Hepatocyte (in vitro differentiated cells): ENCODE measurements around the gene VASH1. TPM values are rescaled to one million over a fixed set of nuclear protein-coding genes. Genes with fewer than 3 reads are reported as not detected.

Experiments used
- DNase-seq: peaks from one replicate; pipeline ENCODE4 v3.0.0-alpha.2; 2016; ENCODE audit warnings: low spot score
- H2AFZ ChIP-seq: fragments of 200-600 bp; sonication (generic); 2 replicates; pipeline ENCODE4 v1.6.0; 2016; ENCODE audit warnings: antibody characterized with exemption, mild to moderate bottlenecking
- H3K27ac ChIP-seq: fragments of 200-600 bp; sonication (generic); 2 replicates; pipeline ENCODE4 v1.5.1; 2016; ENCODE audit warnings: mild to moderate bottlenecking
- H3K27me3 ChIP-seq: fragments of 200-600 bp; sonication (generic); 2 replicates; pipeline ENCODE4 v1.6.1; 2016
- H3K36me3 ChIP-seq: fragments of 200-600 bp; sonication (generic); replicated peaks from 2 replicates; pipeline ENCODE4 v1.5.1; 2016; ENCODE audit warnings: low read depth; ENCODE audit not compliant: insufficient read depth
- H3K4me1 ChIP-seq: fragments of 200-600 bp; sonication (generic); 2 replicates; pipeline ENCODE4 v1.5.1; 2016; ENCODE audit warnings: mild to moderate bottlenecking, moderate library complexity; ENCODE audit not compliant: insufficient read depth
- H3K4me2 ChIP-seq: fragments of 200-600 bp; sonication (generic); 2 replicates; pipeline ENCODE4 v1.6.0; 2016
- H3K4me3 ChIP-seq: fragments of 200-600 bp; sonication (generic); 2 replicates; pipeline ENCODE4 v1.5.1; 2016; ENCODE audit warnings: mild to moderate bottlenecking
- H3K79me2 ChIP-seq: fragments of 200-600 bp; sonication (generic); 2 replicates; pipeline ENCODE4 v1.6.0; 2017; ENCODE audit warnings: mild to moderate bottlenecking
- H3K9me2 ChIP-seq: fragments of 200-600 bp; sonication (generic); replicated peaks from 2 replicates; pipeline ENCODE4 v1.6.0; 2017; ENCODE audit warnings: mild to moderate bottlenecking; ENCODE audit not compliant: insufficient read depth
- H3K9me3 ChIP-seq: fragments of 200-600 bp; sonication (generic); 2 replicates; pipeline ENCODE4 v1.5.1; 2016; ENCODE audit warnings: low read depth, mild to moderate bottlenecking
- H4K20me1 ChIP-seq: fragments of 200-600 bp; sonication (generic); 2 replicates; pipeline ENCODE4 v1.6.0; 2016; ENCODE audit warnings: mild to moderate bottlenecking; ENCODE audit not compliant: insufficient read depth, poor library complexity, severe bottlenecking
- CTCF ChIP-seq: fragments of 200-600 bp; sonication (generic); IDR thresholded peaks from 2 replicates; pipeline ENCODE4 v1.5.1; 2016; ENCODE audit warnings: antibody characterized with exemption, mild to moderate bottlenecking; ENCODE audit not compliant: poor library complexity
- EZH2 ChIP-seq: fragments of 200-600 bp; sonication (generic); IDR thresholded peaks from 2 replicates; pipeline ENCODE4 v1.6.1; 2016; ENCODE audit warnings: antibody characterized with exemption, mild to moderate bottlenecking, borderline replicate concordance
- EZH2phosphoT487 ChIP-seq: fragments of 200-600 bp; sonication (generic); IDR thresholded peaks from one replicate; pipeline ENCODE4 v1.6.1; 2018; ENCODE audit warnings: antibody characterized with exemption, mild to moderate bottlenecking, low read depth, moderate library complexity; ENCODE audit not compliant: unreplicated experiment, severe bottlenecking
- WGBS: methylation state at CpG from one replicate; pipeline ENCODE4 v1.1.6; 2016; ENCODE audit warnings: low lambda C conversion rate; ENCODE audit errors: missing lambda C conversion rate; 5-methylcytosine and 5-hydroxymethylcytosine counted together
- polyA plus RNA-seq: library from polyadenylated mRNA; unstranded; fragments of >200 nt; fragmentation: Nextera tagmentation; extraction: Ambion mirVana; gene quantifications from 2 replicates; pipeline ENCODE4 v1.2.1, GENCODE V29; 2016
- total RNA-seq: library from RNA; depleted of rRNA; stranded (reverse); fragments of >200 nt; gene quantifications from 2 replicates; pipeline ENCODE4 v1.2.3, GENCODE V29; 2014

Gene VASH1
- total and polyA plus RNA-seq, 2 experiments from 2014 or later: 4.8 to 6.3 TPM

GRCh38 chr14:76806446-76806845 is 45.2 kb downstream of the VASH1 start:
- no peaks in the 10 kb centered on the region for H3K9me3 ChIP-seq
- 96% methylated on average over 12 of the region's 12 CpGs for whole genome bisulfite sequencing

DNA sequence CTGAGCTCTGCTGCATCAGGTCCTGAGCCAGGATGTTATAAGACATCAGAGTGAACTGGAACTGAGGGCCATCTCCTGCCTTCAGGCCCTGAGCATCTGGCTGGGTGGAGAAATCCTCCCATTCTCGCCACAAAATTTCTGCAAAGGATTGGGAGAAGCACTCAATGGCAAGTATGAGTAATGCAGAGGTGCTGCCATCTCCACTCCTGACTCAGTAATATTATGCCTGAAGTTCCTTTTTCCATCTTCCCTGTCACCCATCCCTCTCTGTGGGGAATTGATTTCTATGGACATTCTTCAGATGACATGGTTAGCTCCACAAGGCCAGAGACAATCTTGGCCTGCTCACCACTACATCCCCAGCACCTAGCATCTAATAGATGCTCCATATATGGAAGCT is 46.7 kb downstream of the VASH1 start:
- H4K20me1 ChIP-seq: no peaks in the 10 kb centered on the region
- DNase-seq: no peak
- peaks cover 24% of the 10 kb centered on the region for H3K79me2 ChIP-seq
- no peak overlapping the region for H2AFZ ChIP-seq
- TF ChIP-seq CTCF (no peak), EZH2phosphoT487 (no peak), EZH2 (no peak)
- no peaks in the 10 kb centered on the region for H3K9me2 ChIP-seq
- no peaks in the 10 kb centered on the region for H3K4me1 ChIP-seq
- H3K9me3 ChIP-seq: no peaks in the 10 kb centered on the region
- H3K36me3 ChIP-seq: no peaks in the 10 kb centered on the region
- no peak overlapping the region for H3K4me2 ChIP-seq
- no peak overlapping the region for H3K27ac ChIP-seq
- 85% methylated on average over 1 of the region's 1 CpG for WGBS
- H3K27me3 ChIP-seq: no peaks in the 10 kb centered on the region
- no peak overlapping the region for H3K4me3 ChIP-seq

More at GRCh38 chr14:76806446-76806845, 45.2 kb downstream of the VASH1 start:
- Histone ChIP-seq H3K4me1 (no peaks in the 10 kb centered on the region), H3K4me2 (no peak overlapping the region), H3K36me3 (no peaks in the 10 kb centered on the region), H3K27ac (no peak overlapping the region), H3K9me2 (no peaks in the 10 kb centered on the region), H4K20me1 (no peaks in the 10 kb centered on the region), H3K4me3 (no peak overlapping the region), H2AFZ (no peak overlapping the region), H3K79me2 (peaks cover 24% of the 10 kb centered on the region), H3K27me3 (no peaks in the 10 kb centered on the region)
- TF ChIP-seq EZH2phosphoT487: no peak
- TF ChIP-seq EZH2: no peak
- TF ChIP-seq CTCF: no peak
- DNase-seq: no peak

GRCh38 chr14:76808990-76809389 is 47.7 kb downstream of the VASH1 start:
- Histone ChIP-seq H3K79me2 (peaks cover 24% of the 10 kb centered on the region), H2AFZ (no peak overlapping the region), H3K4me2 (no peak overlapping the region), H4K20me1 (no peaks in the 10 kb centered on the region), H3K27ac (no peak overlapping the region), H3K9me2 (no peaks in the 10 kb centered on the region), H3K36me3 (no peaks in the 10 kb centered on the region), H3K27me3 (no peaks in the 10 kb centered on the region), H3K4me1 (no peaks in the 10 kb centered on the region), H3K9me3 (no peaks in the 10 kb centered on the region), H3K4me3 (no peak overlapping the region)
- WGBS: 100% methylated on average over 3 of the region's 4 CpGs
- no peak for DNase-seq
- no peak for TF ChIP-seq EZH2
- no peak for TF ChIP-seq EZH2phosphoT487
- TF ChIP-seq CTCF: no peak

- peak overlapping the region; percentile 25 for H3K27ac ChIP-seq
- H3K36me3 ChIP-seq: no peaks in the 10 kb centered on the region
- no peak overlapping the region for H2AFZ ChIP-seq
- H3K9me2 ChIP-seq: no peaks in the 10 kb centered on the region
- no peaks in the 10 kb centered on the region for H3K9me3 ChIP-seq
- H3K27me3 ChIP-seq: no peaks in the 10 kb centered on the region
- H4K20me1 ChIP-seq: no peaks in the 10 kb centered on the region
- H3K4me2 ChIP-seq: peak overlapping the region; percentile 96
- H3K4me3 ChIP-seq: no peak overlapping the region
- WGBS: 28% methylated on average over 3 of the region's 3 CpGs
- no peaks in the 10 kb centered on the region for H3K4me1 ChIP-seq
- TF ChIP-seq CTCF (no peak), EZH2phosphoT487 (no peak), EZH2 (no peak)
- H3K79me2 ChIP-seq: peaks cover 24% of the 10 kb centered on the region
- no peak for DNase-seq
Measured at GRCh38 chr14:76810525-76810924, 49.3 kb downstream of the VASH1 start.
